HG02610 (cell line): Measurements from ENCODE around the gene EEFSEC.

ENCODE experiments used
- ATAC-seq: cut with Tn5 transposase; IDR thresholded peaks from one replicate; pipeline ENCODE4 v1.9.1; 2021; ENCODE audit warnings: mild to moderate bottlenecking, moderate library complexity; ENCODE audit not compliant: unreplicated experiment

EEFSEC gene

GRCh38 chr3:128432971-128433836, 279.9 kb downstream of the EEFSEC start:
- no peak for ATAC-seq

DNA sequence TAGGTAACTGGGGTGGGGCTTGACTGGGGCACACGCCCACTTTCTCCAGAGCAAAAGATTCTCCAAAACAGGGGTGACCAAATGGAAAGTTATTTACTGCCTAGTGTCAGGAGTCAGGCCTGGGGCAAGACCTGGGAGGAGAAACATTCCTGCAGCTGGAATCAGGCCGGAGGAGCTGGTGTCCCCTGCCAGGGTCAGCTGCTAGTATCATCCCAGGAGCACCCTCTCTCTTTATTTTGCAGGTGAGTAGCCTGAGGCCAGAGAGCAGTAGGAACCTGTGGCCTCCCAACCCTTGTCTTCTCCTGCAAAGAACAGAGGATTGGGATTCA, 280.5 kb downstream of the EEFSEC start:
- ATAC-seq, result no peak

DNA sequence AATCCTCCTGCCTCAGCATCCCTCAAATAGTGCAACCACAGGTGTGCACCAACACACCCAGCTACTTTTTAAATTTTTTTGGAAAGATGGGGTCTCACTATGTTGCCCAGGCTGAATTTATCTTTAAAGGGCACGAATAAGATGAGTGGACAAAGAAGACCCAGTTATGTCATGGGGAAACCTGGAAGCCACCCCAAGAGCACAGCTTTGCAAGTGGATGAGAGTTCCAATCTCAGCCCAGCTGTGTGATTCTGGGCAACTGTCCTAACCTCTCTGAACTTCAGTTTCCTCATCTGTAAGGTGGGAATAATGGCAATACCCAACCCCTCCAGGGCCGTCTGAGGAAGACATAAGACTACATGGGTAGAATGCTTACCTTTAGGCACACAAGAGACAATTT, 281.2 kb downstream of the EEFSEC start:
- ATAC-seq, result no peak

GRCh38 chr3:128435058-128435457, 281.8 kb downstream of the EEFSEC start:
- no peak for ATAC-seq

DNA sequence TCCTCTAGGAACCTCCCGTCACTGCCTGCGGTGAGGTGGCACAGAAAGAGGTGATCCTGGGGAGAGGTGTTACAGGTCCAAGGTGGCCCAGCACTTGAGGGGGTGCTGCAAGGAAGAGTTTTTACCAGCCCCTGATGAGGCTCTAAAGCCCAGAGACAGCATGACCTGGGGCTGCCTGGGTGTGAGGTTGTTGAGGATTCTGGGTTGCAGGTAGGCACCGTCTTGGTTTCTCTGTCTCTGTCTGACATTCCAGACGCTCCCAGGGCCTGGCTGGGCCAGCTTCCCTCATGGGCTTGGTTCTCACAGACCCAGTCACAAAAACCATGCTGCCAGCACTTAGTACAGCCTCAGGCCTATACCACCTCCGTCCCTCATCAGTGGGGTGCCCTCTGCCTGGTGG, 282.3 kb downstream of the EEFSEC start:
- ATAC-seq, result no peak

DNA sequence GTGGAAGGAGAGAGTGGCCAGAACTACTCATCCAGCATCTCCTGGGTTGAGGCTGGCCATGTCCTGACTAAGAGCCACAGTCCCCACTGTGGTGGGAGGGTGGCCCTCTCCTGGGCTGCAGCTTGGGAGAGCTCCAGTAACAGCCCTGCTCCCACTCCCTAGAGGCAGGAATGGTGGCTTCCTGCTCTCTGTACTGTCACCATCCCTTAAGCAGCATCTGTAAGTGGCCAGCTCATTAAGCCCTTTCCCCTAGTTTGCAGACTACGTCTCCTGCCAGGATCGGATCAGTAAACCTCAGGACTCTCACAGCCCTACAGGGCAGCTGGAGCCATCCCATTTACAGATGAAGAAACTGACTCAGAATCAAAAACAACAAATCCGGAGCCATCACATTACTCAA, 282.9 kb downstream of the EEFSEC start:
- ATAC-seq, result no peak

GRCh38 chr3:128438488-128439072, 285.3 kb downstream of the EEFSEC start:
- ATAC-seq, result no peak

- no peak for ATAC-seq
Observed at GRCh38 chr3:128439226-128439625, 285.9 kb downstream of the EEFSEC start.

DNA sequence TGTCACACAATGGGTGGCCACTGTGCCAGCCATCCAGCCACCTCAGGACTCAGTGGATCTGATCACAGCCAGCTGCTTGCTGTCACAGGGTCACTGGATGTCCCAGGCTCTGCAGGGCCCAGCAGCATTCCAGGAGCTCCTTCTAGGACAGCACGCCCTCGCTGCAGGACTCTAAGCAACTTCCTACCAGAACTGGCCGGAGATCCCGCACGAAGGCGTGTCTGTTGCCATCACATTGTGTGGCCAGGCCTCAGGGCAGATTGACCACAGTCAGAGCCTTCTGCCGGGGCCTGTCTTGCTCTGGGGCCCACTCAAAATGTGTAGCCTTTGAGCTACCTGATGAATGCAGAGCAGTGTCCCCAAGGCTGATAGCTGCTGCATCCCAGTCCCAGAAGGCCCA, 288.8 kb downstream of the EEFSEC start:
- no peak for ATAC-seq

GRCh38 chr3:128442949-128443348, 289.7 kb downstream of the EEFSEC start:
- no peak for ATAC-seq

GRCh38 chr3:128443771-128444170, 290.5 kb downstream of the EEFSEC start:
- no peak for ATAC-seq

DNA sequence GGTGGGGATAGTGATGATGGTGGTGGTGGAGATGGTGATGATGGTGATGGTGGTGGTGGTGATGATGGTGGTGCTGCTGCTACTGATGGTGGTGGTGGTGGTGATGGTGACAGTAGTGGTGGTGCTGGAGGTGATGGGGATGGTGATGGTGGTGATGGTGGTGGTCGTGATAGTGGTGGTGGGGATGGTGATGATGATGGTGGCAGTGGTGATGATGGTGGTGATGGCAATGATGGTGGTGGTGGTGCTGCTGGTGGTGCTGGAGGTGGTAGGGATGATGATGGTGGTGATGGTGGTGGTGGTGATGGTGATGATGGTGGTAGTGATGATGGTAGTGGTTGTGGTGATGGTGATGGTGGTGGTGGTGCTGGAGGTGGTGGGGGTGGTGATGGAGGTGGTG, 292.1 kb downstream of the EEFSEC start:
- no peak for ATAC-seq

GRCh38 chr3:128446821-128447220, 293.5 kb downstream of the EEFSEC start:
- no peak for ATAC-seq

- ATAC-seq, result peak; percentile 70
Observed at GRCh38 chr3:128447561-128448013, 294.3 kb downstream of the EEFSEC start.

- no peak for ATAC-seq
Observed at GRCh38 chr3:128448491-128448890, 295.2 kb downstream of the EEFSEC start.

- no peak for ATAC-seq
Observed at GRCh38 chr3:128449111-128449638, 295.9 kb downstream of the EEFSEC start.

DNA sequence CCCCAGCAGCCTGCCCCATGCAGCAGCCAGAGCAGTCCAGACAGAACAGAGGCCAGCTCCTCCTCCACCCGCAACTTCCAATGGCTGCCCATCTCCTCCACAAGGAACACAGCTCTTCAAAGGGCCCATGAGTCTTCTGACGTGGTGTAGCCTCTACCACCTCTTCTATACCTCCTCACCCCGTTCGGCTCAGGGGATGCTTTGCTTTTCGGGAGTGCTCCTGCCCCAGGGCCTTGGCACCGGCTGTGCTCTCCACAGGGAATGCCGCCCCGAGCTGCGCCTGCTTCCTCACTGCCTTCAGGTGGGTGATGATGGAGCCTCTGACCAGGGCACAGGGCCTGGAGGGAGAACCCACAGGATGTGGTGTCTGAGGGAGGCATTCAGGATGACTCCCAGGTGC, 298.8 kb downstream of the EEFSEC start:
- no peak for ATAC-seq

GRCh38 chr3:128452678-128453275, 299.5 kb downstream of the EEFSEC start:
- no peak for ATAC-seq

- ATAC-seq, result no peak
Observed at GRCh38 chr3:128453501-128454309, 300.4 kb downstream of the EEFSEC start.

DNA sequence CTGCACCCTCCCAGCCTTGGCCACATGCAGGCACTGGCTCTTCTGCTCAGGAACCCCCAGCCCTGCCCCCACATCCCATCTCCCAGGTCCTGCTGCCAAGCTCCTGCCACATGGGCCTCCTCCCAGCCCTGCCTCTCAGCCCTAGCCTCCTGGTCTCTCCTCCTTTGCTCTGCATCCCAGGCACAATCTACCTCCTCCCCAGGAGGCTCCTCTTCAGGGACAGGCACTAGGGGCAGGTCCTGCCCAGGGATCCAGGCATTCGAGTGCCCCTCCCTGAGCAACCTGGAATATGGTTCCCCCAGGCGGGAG, 301.0 kb downstream of the EEFSEC start:
- no peak for ATAC-seq

DNA sequence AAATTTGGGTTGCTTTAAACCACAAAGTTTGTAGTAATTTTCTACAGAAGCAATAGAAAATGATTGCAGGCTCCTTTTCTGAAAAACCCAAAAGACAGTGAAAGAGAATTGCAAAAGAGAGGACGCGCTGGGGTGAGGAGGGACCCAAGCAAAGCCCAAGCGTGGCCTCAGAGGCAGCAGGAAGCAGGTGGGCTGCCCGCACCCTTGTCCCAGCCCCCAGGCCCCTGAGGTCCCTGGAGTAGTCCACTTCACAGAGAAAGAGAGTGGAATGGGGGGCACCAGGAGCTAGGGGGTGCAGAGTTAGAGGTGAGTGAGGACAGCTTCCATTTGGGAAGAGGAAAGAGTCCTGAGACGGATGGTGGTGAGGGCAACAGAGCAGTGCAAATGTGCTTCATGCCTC, 301.8 kb downstream of the EEFSEC start:
- ATAC-seq, result no peak
